KMS-11 (cell line): ENCODE measurements around the gene SMC1A.

Experiments used
- H2AFZ ChIP-seq: fragments of 200-600 bp; sonication (generic); 2 replicates; pipeline ENCODE4 v1.6.1; 2016; ENCODE audit warnings: antibody characterized with exemption, mixed run types, low read depth
- H3K27ac ChIP-seq: fragments of 200-600 bp; sonication (generic); 2 replicates; pipeline ENCODE4 v1.6.1; 2016; ENCODE audit warnings: mild to moderate bottlenecking, mixed run types
- H3K27me3 ChIP-seq: fragments of 200-600 bp; sonication (generic); 2 replicates; pipeline ENCODE4 v1.6.1; 2017; ENCODE audit warnings: mild to moderate bottlenecking, low read depth, mixed run types, moderate library complexity; ENCODE audit not compliant: insufficient read depth
- H3K36me3 ChIP-seq: fragments of 200-600 bp; sonication (generic); 2 replicates; pipeline ENCODE4 v1.6.1; 2017; ENCODE audit warnings: mild to moderate bottlenecking, mixed run types; ENCODE audit not compliant: insufficient read depth
- H3K4me1 ChIP-seq: fragments of 200-600 bp; sonication (generic); 2 replicates; pipeline ENCODE4 v1.6.1; 2016; ENCODE audit warnings: mild to moderate bottlenecking, low read depth, mixed run types; ENCODE audit not compliant: poor library complexity, severe bottlenecking
- H3K4me2 ChIP-seq: fragments of 200-600 bp; sonication (generic); 2 replicates; pipeline ENCODE4 v1.7.0; 2016; ENCODE audit warnings: mild to moderate bottlenecking, mixed run types
- H3K4me3 ChIP-seq: fragments of 200-600 bp; sonication (generic); IDR thresholded peaks from 2 replicates; pipeline ENCODE4 v1.6.1; 2017; ENCODE audit warnings: low read depth, low read length, mixed read lengths; ENCODE audit not compliant: insufficient read depth
- H3K79me2 ChIP-seq: fragments of 200-600 bp; sonication (generic); 2 replicates; pipeline ENCODE4 v1.6.1; 2016; ENCODE audit warnings: low read depth, mixed run types; ENCODE audit not compliant: insufficient read depth
- H3K9ac ChIP-seq: fragments of 200-600 bp; sonication (generic); 2 replicates; pipeline ENCODE4 v1.6.1; 2016; ENCODE audit warnings: mild to moderate bottlenecking, mixed run types
- H4K20me1 ChIP-seq: fragments of 200-600 bp; sonication (generic); 2 replicates; pipeline ENCODE4 v1.6.1; 2016; ENCODE audit warnings: mild to moderate bottlenecking, mixed run types; ENCODE audit not compliant: insufficient read depth
- TF ChIP-seq, protein P1 (sequence below): fragments of 200-600 bp; sonication (generic); conservative IDR thresholded peaks from 2 replicates; pipeline ENCODE4 v1.6.1; 2017; ENCODE audit warnings: low read depth, mild to moderate bottlenecking, antibody characterized with exemption, low read length, moderate library complexity, mixed read lengths

Gene SMC1A

DNA sequence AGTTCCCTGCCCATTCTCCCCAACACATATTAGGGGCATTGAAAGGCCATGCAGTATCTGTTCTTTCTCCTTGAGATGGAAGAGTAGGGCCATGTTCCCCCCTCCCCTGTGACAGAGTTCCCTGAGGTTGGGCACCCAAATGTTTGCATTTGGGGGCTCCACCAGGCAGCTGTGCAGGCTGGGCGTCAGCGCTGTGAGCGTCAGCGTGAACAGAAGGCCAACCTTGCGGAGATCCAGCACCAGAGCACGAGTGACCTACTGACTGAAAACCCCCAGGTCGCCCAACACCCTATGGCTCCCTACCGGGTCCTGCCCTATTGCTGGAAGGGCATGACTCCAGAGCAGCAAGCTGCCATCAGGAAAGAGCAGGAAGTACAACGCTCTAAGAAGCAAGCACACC is 7.8 kb upstream of the SMC1A start:
- TF ChIP-seq, protein P1, sequence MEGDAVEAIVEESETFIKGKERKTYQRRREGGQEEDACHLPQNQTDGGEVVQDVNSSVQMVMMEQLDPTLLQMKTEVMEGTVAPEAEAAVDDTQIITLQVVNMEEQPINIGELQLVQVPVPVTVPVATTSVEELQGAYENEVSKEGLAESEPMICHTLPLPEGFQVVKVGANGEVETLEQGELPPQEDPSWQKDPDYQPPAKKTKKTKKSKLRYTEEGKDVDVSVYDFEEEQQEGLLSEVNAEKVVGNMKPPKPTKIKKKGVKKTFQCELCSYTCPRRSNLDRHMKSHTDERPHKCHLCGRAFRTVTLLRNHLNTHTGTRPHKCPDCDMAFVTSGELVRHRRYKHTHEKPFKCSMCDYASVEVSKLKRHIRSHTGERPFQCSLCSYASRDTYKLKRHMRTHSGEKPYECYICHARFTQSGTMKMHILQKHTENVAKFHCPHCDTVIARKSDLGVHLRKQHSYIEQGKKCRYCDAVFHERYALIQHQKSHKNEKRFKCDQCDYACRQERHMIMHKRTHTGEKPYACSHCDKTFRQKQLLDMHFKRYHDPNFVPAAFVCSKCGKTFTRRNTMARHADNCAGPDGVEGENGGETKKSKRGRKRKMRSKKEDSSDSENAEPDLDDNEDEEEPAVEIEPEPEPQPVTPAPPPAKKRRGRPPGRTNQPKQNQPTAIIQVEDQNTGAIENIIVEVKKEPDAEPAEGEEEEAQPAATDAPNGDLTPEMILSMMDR: no peak
- H4K20me1 ChIP-seq: no peaks in the 10 kb centered on the region

DNA sequence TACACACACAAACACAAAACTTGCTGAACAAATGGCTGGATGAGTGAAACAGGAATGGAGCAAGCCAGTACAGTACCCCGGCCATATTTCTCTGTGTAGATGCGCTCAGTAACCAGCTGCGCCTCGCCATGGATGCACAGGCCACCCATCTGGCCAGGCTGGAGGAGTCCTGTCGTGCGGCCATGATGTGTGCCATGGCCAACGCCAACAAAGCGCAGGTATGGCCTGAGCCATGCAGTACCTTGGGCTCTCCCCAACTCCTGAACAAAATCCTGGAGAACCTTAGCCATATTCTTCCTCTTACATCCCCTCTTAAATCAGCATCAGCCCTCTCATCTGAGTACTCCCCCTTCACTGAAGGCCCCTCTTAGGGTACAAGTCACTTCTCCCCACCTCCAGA is 7.3 kb upstream of the SMC1A start:
- Histone ChIP-seq H3K4me2 (no peak overlapping the region), H2AFZ (no peak overlapping the region), H3K4me1 (peaks cover 10% of the 10 kb centered on the region), H3K27ac (no peak overlapping the region), H3K79me2 (peaks cover 16% of the 10 kb centered on the region), H3K4me3 (no peak overlapping the region), H4K20me1 (no peaks in the 10 kb centered on the region), H3K36me3 (no peaks in the 10 kb centered on the region), H3K9ac (no peak overlapping the region), H3K27me3 (no peaks in the 10 kb centered on the region)
- TF ChIP-seq, protein P1: no peak

More for the DNA sequence above, 7.8 kb upstream of the SMC1A start:
- Histone ChIP-seq H3K27me3 (no peaks in the 10 kb centered on the region), H3K4me3 (no peak overlapping the region), H3K4me2 (no peak overlapping the region), H3K79me2 (peaks cover 16% of the 10 kb centered on the region), H3K27ac (no peak overlapping the region), H3K4me1 (peaks cover 11% of the 10 kb centered on the region), H3K36me3 (no peaks in the 10 kb centered on the region), H3K9ac (no peak overlapping the region), H2AFZ (no peak overlapping the region)

DNA sequence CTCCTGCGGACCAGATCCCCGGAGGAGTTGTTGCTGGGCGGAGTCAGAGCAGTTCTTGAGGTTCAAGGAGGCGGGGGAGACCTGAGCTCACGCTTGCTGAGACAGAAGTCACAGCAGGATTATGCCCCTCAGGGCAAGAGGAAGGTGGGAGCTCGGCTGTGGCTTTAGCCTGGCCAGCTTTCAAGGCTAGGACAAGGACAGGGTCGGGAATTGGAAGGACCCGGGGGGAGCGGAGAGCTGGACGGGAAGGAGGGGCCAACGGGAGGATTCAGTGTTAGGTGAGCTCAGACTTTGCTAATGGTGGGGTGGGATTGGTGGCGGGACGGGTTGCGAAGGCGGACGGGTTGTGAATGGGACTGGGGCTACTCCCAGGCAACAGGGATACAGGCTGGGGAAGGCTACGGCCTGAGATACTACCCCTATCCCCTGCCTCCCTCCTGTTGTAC is 430 bp upstream of the SMC1A start, which contains the start of gene RIBC1:
RIBC1 (plus strand) TSS at position 13 of the 446 bp plus-strand sequence. CDS start 3,404 bp downstream, outside the sequence.
- Histone ChIP-seq H3K27ac (peak within 1 kb of the TSS; percentile 95), H3K4me2 (peak within 1 kb of the TSS; percentile 88), H3K4me3 (no peak within 1 kb of the TSS), H4K20me1 (0 out of 2 replicates have a peak, but pooled peaks cover 14% of the 10 kb centered on the region), H3K36me3 (no peaks in the 10 kb centered on the region), H3K4me1 (peaks cover 18% of the 10 kb centered on the region), H3K79me2 (peaks cover 43% of the 10 kb centered on the region), H3K27me3 (no peaks in the 10 kb centered on the region), H3K9ac (peak within 1 kb of the TSS; percentile 97), H2AFZ (peak within 1 kb of the TSS; percentile 64)
- TF ChIP-seq, protein P1: no peak

DNA sequence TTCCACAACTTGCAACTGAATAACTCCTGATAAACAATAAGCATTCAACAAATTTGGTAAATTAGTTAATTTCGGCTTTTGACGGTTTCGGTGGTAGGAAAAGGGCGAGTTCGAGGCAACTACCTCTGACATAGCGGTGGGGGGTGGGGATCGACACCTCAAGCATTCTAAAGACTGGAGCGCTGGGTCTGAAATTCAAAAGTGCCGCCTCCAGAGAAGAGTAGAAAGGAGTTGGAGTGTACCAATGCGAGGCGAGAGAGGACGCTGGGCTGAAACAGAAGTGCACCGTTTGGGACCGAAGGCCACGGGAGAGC is 725 bp downstream of the SMC1A start:
- Histone ChIP-seq H3K79me2 (peaks cover 54% of the 10 kb centered on the region), H3K4me3 (no peak overlapping the region)

More for the DNA sequence above, 725 bp downstream of the SMC1A start:
- TF ChIP-seq, protein P1: no peak
- Histone ChIP-seq H4K20me1 (0 out of 2 replicates have a peak, but pooled peaks cover 14% of the 10 kb centered on the region), H3K9ac (peak overlapping the region; percentile 97), H3K4me2 (peak overlapping the region; percentile 88), H2AFZ (peak overlapping the region; percentile 64; the same call in 1 of the 2 replicates), H3K36me3 (no peaks in the 10 kb centered on the region), H3K27ac (peak overlapping the region; percentile 95), H3K27me3 (no peaks in the 10 kb centered on the region), H3K4me1 (peaks cover 18% of the 10 kb centered on the region)
